Smooth muscle cell (in vitro differentiated cells): ENCODE measurements around the gene ZBTB8B. TPM values are rescaled to one million over a fixed set of nuclear protein-coding genes. Genes with fewer than 3 reads are reported as not detected.
"Not testable (repeated sequence)": the region's sequence is repeated elsewhere in the genome, so short reads cannot be mapped to it uniquely, and the experiment has no call there.

ENCODE experiments used
- DNase-seq: peaks from one replicate; lab custom pipeline; 2025; ENCODE audit not compliant: unreplicated experiment; lab: John Stamatoyannopoulos, UW
- H2AFZ ChIP-seq: fragments of 200-600 bp; sonication (generic); 2 replicates; pipeline ENCODE4 v1.6.0; 2016; ENCODE audit warnings: antibody characterized with exemption, low read depth, mild to moderate bottlenecking
- H3F3A ChIP-seq: fragments of 200-600 bp; sonication (generic); 2 replicates; pipeline ENCODE4 v1.6.0; 2017; ENCODE audit warnings: antibody characterized with exemption, low read depth
- H3K27ac ChIP-seq: fragments of 200-600 bp; sonication (generic); 2 replicates; pipeline ENCODE4 v1.5.1; 2016; ENCODE audit warnings: low read depth, mild to moderate bottlenecking
- H3K27me3 ChIP-seq: fragments of 200-600 bp; sonication (generic); 2 replicates; pipeline ENCODE4 v1.6.1; 2016; ENCODE audit warnings: low read depth, mild to moderate bottlenecking
- H3K36me3 ChIP-seq: fragments of 200-600 bp; sonication (generic); 2 replicates; pipeline ENCODE4 v1.5.1; 2016; ENCODE audit warnings: low read depth
- H3K4me1 ChIP-seq: fragments of 200-600 bp; sonication (generic); 2 replicates; pipeline ENCODE4 v1.5.1; 2016; ENCODE audit warnings: low read depth
- H3K4me2 ChIP-seq: fragments of 200-600 bp; sonication (generic); 2 replicates; pipeline ENCODE4 v1.6.0; 2016; ENCODE audit warnings: mild to moderate bottlenecking
- H3K4me3 ChIP-seq: fragments of 200-600 bp; sonication (generic); 2 replicates; pipeline ENCODE4 v1.5.1; 2016; ENCODE audit warnings: mild to moderate bottlenecking
- H3K79me2 ChIP-seq: fragments of 200-600 bp; sonication (generic); 2 replicates; pipeline ENCODE4 v1.6.0; 2016; ENCODE audit warnings: low read depth, mild to moderate bottlenecking
- H3K9ac ChIP-seq: fragments of 200-600 bp; sonication (generic); 2 replicates; pipeline ENCODE4 v1.6.0; 2016; ENCODE audit warnings: low read depth
- H3K9me3 ChIP-seq: fragments of 200-600 bp; sonication (generic); replicated peaks from 2 replicates; pipeline ENCODE4 v1.5.1; 2016; ENCODE audit warnings: low read depth
- H4K20me1 ChIP-seq: fragments of 200-600 bp; sonication (generic); 2 replicates; pipeline ENCODE4 v1.6.0; 2016; ENCODE audit warnings: low read depth
- CTCF ChIP-seq: fragments of 200-600 bp; sonication (generic); IDR thresholded peaks from 2 replicates; pipeline ENCODE4 v1.5.1; 2017; ENCODE audit warnings: borderline replicate concordance, mild to moderate bottlenecking, antibody characterized with exemption; ENCODE audit not compliant: insufficient read depth, poor library complexity, severe bottlenecking
- WGBS: methylation state at CpG from one replicate; pipeline ENCODE4 v1.1.7; 2016; ENCODE audit warnings: low lambda C conversion rate; 5-methylcytosine and 5-hydroxymethylcytosine counted together
- polyA plus RNA-seq: library from polyadenylated mRNA; unstranded; fragments of >200 nt; fragmentation: Nextera tagmentation; extraction: Ambion mirVana; gene quantifications from 2 replicates; pipeline ENCODE4 v1.2.1, GENCODE V29; 2016
- total RNA-seq: library from RNA; depleted of rRNA; stranded (reverse); fragments of >200 nt; gene quantifications from 2 replicates; pipeline ENCODE4 v1.2.3, GENCODE V29; 2014

The ZBTB8B gene
- total and polyA plus RNA-seq, 2 experiments from 2014 or later, result 0.13 TPM; not detected in 1

GRCh38 chr1:32447469-32448185, 17.2 kb upstream of the ZBTB8B start:
- DNase-seq, result no peak
- WGBS, result 11% methylated on average over 13 of the region's 13 CpGs

GRCh38 chr1:32448186-32448772, 16.6 kb upstream of the ZBTB8B start:
- TF ChIP-seq CTCF, result peak; percentile 71
- not testable (repeated sequence) for H3K9ac ChIP-seq

More at GRCh38 chr1:32447469-32448185, 17.2 kb upstream of the ZBTB8B start:
- Histone ChIP-seq H3K4me2 (peak overlapping the region; percentile 82), H3K9ac (no peak overlapping the region), H3K4me3 (peak overlapping the region; percentile 48), H3K27ac (peak overlapping the region; percentile 1), H3K27me3 (no peaks in the 10 kb centered on the region), H2AFZ (peak overlapping the region; percentile 24), H4K20me1 (no peaks in the 10 kb centered on the region), H3F3A (no peaks in the 10 kb centered on the region), H3K36me3 (no peaks in the 10 kb centered on the region), H3K79me2 (no peaks in the 10 kb centered on the region), H3K9me3 (no peaks in the 10 kb centered on the region), H3K4me1 (no peaks in the 10 kb centered on the region)
- TF ChIP-seq CTCF, result no peak

GRCh38 chr1:32448773-32449456, 16.0 kb upstream of the ZBTB8B start:
- H3K9ac ChIP-seq, result no peak overlapping the region
- no peaks in the 10 kb centered on the region for H3F3A ChIP-seq
- 87% methylated on average over 12 of the region's 12 CpGs for WGBS
- H3K4me1 ChIP-seq, result no peaks in the 10 kb centered on the region
- no peaks in the 10 kb centered on the region for H3K36me3 ChIP-seq
- peak overlapping the region; percentile 82 for H3K4me2 ChIP-seq
- H2AFZ ChIP-seq, result no peak overlapping the region
- H3K4me3 ChIP-seq, result no peak overlapping the region
- peak; percentile 34 for TF ChIP-seq CTCF
- H3K79me2 ChIP-seq, result no peaks in the 10 kb centered on the region
- no peaks in the 10 kb centered on the region for H4K20me1 ChIP-seq
- H3K9me3 ChIP-seq, result no peaks in the 10 kb centered on the region
- H3K27ac ChIP-seq, result no peak overlapping the region
- no peaks in the 10 kb centered on the region for H3K27me3 ChIP-seq
- DNase-seq, result no peak

More at GRCh38 chr1:32448186-32448772, 16.6 kb upstream of the ZBTB8B start:
- Histone ChIP-seq H3K4me2 (peak overlapping the region; percentile 82), H3K27ac (peak overlapping the region; percentile 1), H2AFZ (peak overlapping the region; percentile 24), H3K4me3 (peak overlapping the region; percentile 48)
- not testable (repeated sequence) for H4K20me1 ChIP-seq, H3K36me3 ChIP-seq, H3K9me3 ChIP-seq, H3K4me1 ChIP-seq, H3K79me2 ChIP-seq, H3K27me3 ChIP-seq, H3F3A ChIP-seq
- peak; percentile 16 for DNase-seq
- WGBS, result 32% methylated on average over 12 of the region's 12 CpGs

GRCh38 chr1:32449457-32449831, 15.4 kb upstream of the ZBTB8B start:
- H3K4me1 ChIP-seq, H3K9me3 ChIP-seq, H3K4me2 ChIP-seq, H3K36me3 ChIP-seq, H3K27ac ChIP-seq, H3K9ac ChIP-seq, DNase-seq, H4K20me1 ChIP-seq, H3K27me3 ChIP-seq, H2AFZ ChIP-seq, H3K4me3 ChIP-seq, H3F3A ChIP-seq, H3K79me2 ChIP-seq: not testable (repeated sequence)
- WGBS, result 98% methylated on average over 5 of the region's 5 CpGs
